T-cell (primary cell): ENCODE measurements around the gene DSCAML1. TPM values are rescaled to one million over a fixed set of nuclear protein-coding genes. Genes with fewer than 3 reads are reported as not detected.

Experiments
- ATAC-seq, 4 experiments: fragments of 200-7000 bp in 3 of 4; fragments of 150-1000 bp in 1 of 4; cut with Tn5 transposase; replicated peaks in 1 of 4; 1 replicate in 3 of 4; 2 replicates in 1 of 4; pipeline ENCODE4 v1.10.0; 2021; ENCODE audit warnings: moderate library complexity in 3 of 4, mild to moderate bottlenecking in 2 of 4, moderate number of reproducible peaks in 1 of 4
- CTCF ChIA-PET, 2 donors: fragments of 300-600 bp; sonication (Branson Sonifier 250); formaldehyde crosslinking; loops; one replicate each; lab custom pipeline; 2022; ENCODE audit warnings: antibody characterized with exemption in 2 of 2; lab: Charles Lee
- POLR2A ChIA-PET, 2 donors: fragments of 300-600 bp; sonication (Branson Sonifier 250); formaldehyde crosslinking; loops; one replicate each; lab custom pipeline; 2022; ENCODE audit warnings: antibody characterized with exemption in 2 of 2; lab: Charles Lee
- DNase-seq, 35 experiments: peaks; one replicate each; pipeline versions ENCODE4 v3.0.0 to v3.0.0-alpha.2; 2013 to 2023
- H3K27ac ChIP-seq: one replicate; pipeline ENCODE4 v1.5.1; 2013; ENCODE audit warnings: low read length
- H3K27me3 ChIP-seq, 2 experiments: replicated peaks in 1 of 2; 1 replicate in 1 of 2; 2 replicates in 1 of 2; pipeline versions ENCODE4 v1.6.1 to v1.7.0; 2013; ENCODE audit warnings: low read length in 1 of 2, mixed read lengths in 1 of 2; ENCODE audit not compliant: control insufficient read depth in 2 of 2, insufficient read depth in 2 of 2; ENCODE audit errors: extremely low read depth in 1 of 2
- H3K36me3 ChIP-seq, 2 donors: 1 replicate in 1 of 2; 2 replicates in 1 of 2; pipeline versions ENCODE4 v1.6.1 to v1.7.0; 2013; ENCODE audit warnings: low read length in 1 of 2; ENCODE audit not compliant: control insufficient read depth in 2 of 2, insufficient read depth in 1 of 2; ENCODE audit errors: extremely low read depth in 1 of 2
- H3K4me1 ChIP-seq, 2 experiments: 1 replicate in 1 of 2; 2 replicates in 1 of 2; pipeline versions ENCODE4 v1.6.1 to v1.7.0; 2013; ENCODE audit warnings: low read length in 2 of 2, mixed read lengths in 1 of 2; ENCODE audit not compliant: insufficient read depth in 2 of 2, control insufficient read depth in 1 of 2; ENCODE audit errors: extremely low read depth in 1 of 2
- H3K4me3 ChIP-seq, 2 donors: 1 replicate in 1 of 2; 2 replicates in 1 of 2; pipeline versions ENCODE4 v1.5.1 to v1.7.0; 2013; ENCODE audit warnings: mild to moderate bottlenecking in 2 of 2, low read length in 1 of 2, moderate library complexity in 1 of 2; ENCODE audit not compliant: control insufficient read depth in 1 of 2; ENCODE audit errors: extremely low read depth in 1 of 2
- H3K9me3 ChIP-seq: 2 replicates; pipeline ENCODE4 v1.7.0; 2013
- H3K27ac Mint-ChIP-seq, 2 donors: one replicate each; pipeline ENCODE4 v1.8.0; 2020 to 2021; ENCODE audit warnings: mild to moderate bottlenecking in 2 of 2, mixed read lengths in 2 of 2
- H3K27me3 Mint-ChIP-seq, 2 donors: one replicate each; pipeline ENCODE4 v1.8.0; 2021 to 2022; ENCODE audit warnings: mixed read lengths in 2 of 2
- H3K36me3 Mint-ChIP-seq: one replicate; pipeline ENCODE4 v1.8.0; 2021; ENCODE audit warnings: mixed read lengths
- H3K4me1 Mint-ChIP-seq, 3 donors: one replicate each; pipeline ENCODE4 v1.8.0; 2020 to 2022; ENCODE audit warnings: mixed read lengths in 3 of 3, mild to moderate bottlenecking in 1 of 3
- H3K4me3 Mint-ChIP-seq, 3 donors: one replicate each; pipeline ENCODE4 v1.8.0; 2020 to 2022; ENCODE audit warnings: mild to moderate bottlenecking in 3 of 3, mixed read lengths in 3 of 3, moderate library complexity in 3 of 3
- H3K9me3 Mint-ChIP-seq, 3 donors: one replicate each; pipeline ENCODE4 v1.8.0; 2020 to 2022; ENCODE audit warnings: mixed read lengths in 3 of 3
- WGBS: methylation state at CpG from one replicate; pipeline ENCODE4 v1.1.5; 2013; ENCODE audit warnings: missing lambda C conversion rate; ENCODE audit not compliant: insufficient coverage; 5-methylcytosine and 5-hydroxymethylcytosine counted together
- total RNA-seq, 35 experiments: library from RNA in 6 of 35; stranded (reverse) in 6 of 35; fragments of 120-200 nt in 1 of 35; gene quantifications; one replicate each; pipeline versions ENCODE4 v1.2.1 to v1.2.4 and lab custom pipeline; 2013 to 2026

The DSCAML1 gene
- total RNA-seq, 5 donors from 2014 or later (not counting 1 experiment from before 2014, with no cell fraction given): 0.15 to 2.4 (median 0.96) TPM

- peak within 1 kb of the TSS in 1 of 3 donors; percentile 45 for H3K4me3 Mint-ChIP-seq
- Histone ChIP-seq H3K4me1 (peaks cover 18 to 57% of the 10 kb centered on the region in 2 experiments), H3K9me3 (no peaks in the 10 kb centered on the region), H3K4me3 (no peak within 1 kb of the TSS), H3K27me3 (peaks cover 0 to 9% of the 10 kb centered on the region in 2 experiments), H3K36me3 (no peaks in the 10 kb centered on the region), H3K27ac (peak within 1 kb of the TSS; percentile 58)
- peak within 1 kb of the TSS; percentile 86 for H3K27ac Mint-ChIP-seq
- ATAC-seq (no peak), DNase-seq (no peak)
- H3K4me1 Mint-ChIP-seq: peaks cover 61 to 75% (median 74%) of the 10 kb centered on the region in 3 donors
- no peaks in the 10 kb centered on the region for H3K9me3 Mint-ChIP-seq
- H3K27me3 Mint-ChIP-seq: no peaks in the 10 kb centered on the region
- CTCF ChIA-PET: interaction anchor here (1.2 to 1.8 kb wide), 4 partner anchors 16 to 122 kb away, joined by 3 to 4 read pairs (median 4); no protein-coding TSS in a partner anchor
- 75% methylated on average over 8 of the region's 22 CpGs for WGBS
- POLR2A ChIA-PET: no interaction called here
- no peaks in the 10 kb centered on the region for H3K36me3 Mint-ChIP-seq
These were observed 27.8 kb upstream of the DSCAML1 start, which contains the start of gene FXYD2 for GRCh38 chr11:117824571-117825537. TSS of gene FXYD2 (minus strand) at chr11:117824744. CDS start at chr11:117824678, 66 bp downstream.

DNA sequence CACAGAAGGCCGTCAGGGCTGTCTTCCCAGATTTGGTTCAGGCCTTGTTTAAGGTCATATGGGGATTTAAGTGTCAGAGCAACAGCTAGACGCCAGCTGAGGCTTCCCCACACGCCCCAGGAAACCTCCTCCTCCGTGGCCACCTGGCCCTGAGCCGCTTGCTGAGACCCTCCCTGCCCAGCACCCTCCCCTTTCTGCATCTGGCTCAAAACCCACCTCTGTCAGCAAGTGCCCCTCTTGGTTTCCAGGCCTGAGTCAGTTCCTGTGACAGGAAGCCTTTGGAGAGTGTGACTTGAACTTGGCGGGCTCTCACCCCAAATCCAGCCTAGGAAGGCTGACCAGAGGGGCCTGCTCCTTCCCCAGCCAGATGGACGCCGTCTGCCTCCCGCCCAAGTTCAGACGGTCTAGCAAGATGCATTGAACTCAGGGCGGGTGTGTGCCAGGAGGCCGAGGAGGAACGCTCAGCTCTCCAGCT lies 27.0 kb upstream of the DSCAML1 start:
- Mint-ChIP-seq H3K4me1 (peaks cover 61 to 68% (median 67%) of the 10 kb centered on the region in 3 donors), H3K36me3 (no peaks in the 10 kb centered on the region), H3K27me3 (no peaks in the 10 kb centered on the region), H3K9me3 (no peaks in the 10 kb centered on the region), H3K4me3 (peak overlapping the region in 1 of 3 donors; percentile 15), H3K27ac (peak overlapping the region; percentile 86)
- WGBS: 46% methylated on average over 4 of the region's 13 CpGs
- Histone ChIP-seq H3K4me1 (peaks cover 18 to 48% of the 10 kb centered on the region in 2 experiments), H3K36me3 (no peaks in the 10 kb centered on the region), H3K27ac (peak overlapping the region; percentile 58), H3K4me3 (no peak overlapping the region), H3K9me3 (no peaks in the 10 kb centered on the region), H3K27me3 (peaks cover 0 to 9% of the 10 kb centered on the region in 2 experiments)
- no peak for ATAC-seq
- ChIA-PET CTCF (interaction anchor here (1.2 to 1.8 kb wide), 5 partner anchors 15 to 230 kb away, joined by 3 to 7 read pairs (median 4); no protein-coding TSS in a partner anchor), POLR2A (no interaction called here)
- DNase-seq: no peak

DNA sequence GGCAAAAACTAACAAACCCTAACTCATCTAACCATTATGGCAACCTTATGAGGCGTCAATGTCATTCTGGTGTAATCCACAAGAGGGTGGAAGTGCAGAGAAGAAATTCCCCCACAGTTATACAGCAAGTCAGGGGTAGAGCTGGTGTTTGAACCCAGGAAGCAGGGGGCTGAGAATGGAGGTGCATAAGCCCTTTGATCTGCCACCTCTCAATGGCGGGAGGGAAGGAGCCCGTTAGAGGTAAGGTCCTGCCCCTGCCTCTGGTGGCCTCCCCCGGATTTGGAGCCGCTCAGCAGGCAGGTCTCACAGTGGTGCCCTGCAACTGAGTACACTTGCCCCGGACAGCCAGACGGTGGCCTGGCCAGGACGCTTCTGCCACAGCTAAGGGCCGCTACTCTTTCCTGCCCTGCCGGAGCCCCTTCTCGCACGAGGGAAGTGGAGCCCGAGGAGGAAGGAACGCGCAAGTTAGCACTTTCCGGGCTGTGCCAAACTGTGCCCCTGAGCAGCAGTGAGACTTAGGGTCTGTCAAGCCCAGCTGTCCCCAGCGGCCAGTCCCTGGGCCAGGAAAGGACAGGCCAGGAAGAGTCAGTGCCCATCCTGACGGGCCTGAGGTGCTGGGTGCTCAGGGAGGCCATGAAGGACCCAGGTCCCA lies 26.4 kb upstream of the DSCAML1 start:
- H3K27me3 ChIP-seq: peaks cover 0 to 3% of the 10 kb centered on the region in 2 experiments
- no peaks in the 10 kb centered on the region for H3K36me3 ChIP-seq
- H3K27ac ChIP-seq: peak overlapping the region; percentile 58
- 48% methylated on average over 16 of the region's 18 CpGs for WGBS
- peak; percentile 57 to 88 (median 67) for ATAC-seq
- H3K4me1 Mint-ChIP-seq: peaks cover 56 to 64% (median 63%) of the 10 kb centered on the region in 3 donors
- ChIA-PET CTCF (interaction anchor here (0.5 to 2.0 kb wide), 10 partner anchors 14 to 231 kb away, joined by 3 to 8 read pairs (median 4); no protein-coding TSS in a partner anchor), POLR2A (no interaction called here)
- peak overlapping the region; percentile 86 for H3K27ac Mint-ChIP-seq
- no peak overlapping the region for H3K4me3 ChIP-seq
- no peaks in the 10 kb centered on the region for H3K9me3 Mint-ChIP-seq
- no peaks in the 10 kb centered on the region for H3K27me3 Mint-ChIP-seq
- peak overlapping the region in 1 of 3 donors; percentile 45 for H3K4me3 Mint-ChIP-seq
- no peaks in the 10 kb centered on the region for H3K36me3 Mint-ChIP-seq
- peak in 30 of 35 experiments; percentile 18 to 74 (median 48) for DNase-seq
- peaks cover 18 to 46% of the 10 kb centered on the region in 2 experiments for H3K4me1 ChIP-seq
- H3K9me3 ChIP-seq: no peaks in the 10 kb centered on the region

GRCh38 chr11:117822074-117823033 lies 25.3 kb upstream of the DSCAML1 start:
- no peaks in the 10 kb centered on the region for H3K36me3 ChIP-seq
- H3K4me1 Mint-ChIP-seq: peaks cover 54 to 64% (median 63%) of the 10 kb centered on the region in 3 donors
- CTCF ChIA-PET: interaction anchor here (0.5 to 2.0 kb wide), 6 partner anchors 14 to 231 kb away, joined by 3 to 8 read pairs (median 3); no protein-coding TSS in a partner anchor
- peak overlapping the region in 1 of 2 donors; percentile 22 for H3K27ac Mint-ChIP-seq
- peaks cover 0 to 3% of the 10 kb centered on the region in 2 experiments for H3K27me3 ChIP-seq
- no peaks in the 10 kb centered on the region for H3K27me3 Mint-ChIP-seq
- ATAC-seq: peak in 3 of 4 experiments; percentile 31 to 46 (median 46)
- H3K9me3 Mint-ChIP-seq: no peaks in the 10 kb centered on the region
- no peaks in the 10 kb centered on the region for H3K36me3 Mint-ChIP-seq
- no peaks in the 10 kb centered on the region for H3K9me3 ChIP-seq
- POLR2A ChIA-PET: no interaction called here
- DNase-seq: peak in 26 of 35 experiments; percentile 29 to 66 (median 49)
- H3K27ac ChIP-seq: peak overlapping the region; percentile 58
- peaks cover 15 to 46% of the 10 kb centered on the region in 2 experiments for H3K4me1 ChIP-seq
- H3K4me3 ChIP-seq: no peak overlapping the region
- peak overlapping the region in 1 of 3 donors; percentile 60 for H3K4me3 Mint-ChIP-seq
- 75% methylated on average over 24 of the region's 33 CpGs for WGBS

DNA sequence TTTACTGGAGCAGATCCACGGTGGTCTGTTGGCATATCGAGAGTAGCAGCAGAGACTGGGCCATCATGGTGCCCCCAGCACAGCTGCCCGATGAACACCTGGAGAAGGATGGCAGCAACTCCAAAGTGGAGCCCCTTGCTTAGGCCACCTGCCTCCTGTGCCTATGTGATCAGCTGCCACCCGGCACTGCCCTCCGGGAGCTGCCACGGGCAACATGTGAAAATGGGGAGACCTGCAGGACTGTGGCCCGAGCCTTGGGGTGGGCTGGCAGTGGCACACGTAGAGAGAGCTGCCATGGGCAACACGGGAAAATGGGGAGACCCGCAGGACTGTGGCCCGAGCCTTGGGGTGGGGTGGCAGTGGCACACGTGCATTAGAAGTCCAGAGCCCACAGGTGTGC lies 24.4 kb upstream of the DSCAML1 start:
- H3K36me3 Mint-ChIP-seq: no peaks in the 10 kb centered on the region
- H3K27ac Mint-ChIP-seq: no peak overlapping the region
- no peak overlapping the region for H3K4me3 Mint-ChIP-seq
- ATAC-seq (no peak), DNase-seq (no peak)
- no peaks in the 10 kb centered on the region for H3K9me3 ChIP-seq
- ChIA-PET POLR2A (no interaction called here), CTCF (interaction anchor here (0.6 to 1.0 kb wide), 4 partner anchors 122 to 350 kb away, joined by 3 read pairs; no protein-coding TSS in a partner anchor)
- no peaks in the 10 kb centered on the region for H3K27me3 Mint-ChIP-seq
- H3K4me1 ChIP-seq: peaks cover 19 to 54% of the 10 kb centered on the region in 2 experiments
- H3K4me1 Mint-ChIP-seq: peaks cover 51 to 64% (median 62%) of the 10 kb centered on the region in 3 donors
- H3K27me3 ChIP-seq: peaks cover 0 to 3% of the 10 kb centered on the region in 2 experiments
- WGBS: 77% methylated on average over 12 of the region's 12 CpGs
- H3K9me3 Mint-ChIP-seq: no peaks in the 10 kb centered on the region
- H3K36me3 ChIP-seq: no peaks in the 10 kb centered on the region
- H3K4me3 ChIP-seq: no peak overlapping the region
- no peak overlapping the region for H3K27ac ChIP-seq
